Nephron (organoid): ENCODE data around the gene AMOTL1.

Experiments
- H3K27ac Mint-ChIP-seq, 3 experiments: 2 replicates each; pipeline ENCODE4 v1.8.0; 2020; ENCODE audit warnings: mixed read lengths in 3 of 3, mild to moderate bottlenecking in 2 of 3, moderate library complexity in 1 of 3
- H3K27me3 Mint-ChIP-seq: 2 replicates; pipeline ENCODE4 v1.8.0; 2021; ENCODE audit warnings: low read depth, mild to moderate bottlenecking, moderate library complexity, mixed read lengths
- H3K36me3 Mint-ChIP-seq: 2 replicates; pipeline ENCODE4 v1.8.0; 2020; ENCODE audit warnings: low read depth, mixed read lengths
- H3K4me1 Mint-ChIP-seq: 2 replicates; pipeline ENCODE4 v1.8.0; 2020; ENCODE audit warnings: mixed read lengths
- H3K4me3 Mint-ChIP-seq, 3 experiments: 2 replicates each; pipeline ENCODE4 v1.8.0; 2020; ENCODE audit warnings: mild to moderate bottlenecking in 3 of 3, mixed read lengths in 3 of 3, moderate library complexity in 2 of 3
- H3K9me3 Mint-ChIP-seq: 2 replicates; pipeline ENCODE4 v1.8.0; 2020; ENCODE audit warnings: mixed read lengths
- CTCF ChIP-seq, 3 experiments: fragments of 200-600 bp; sonication (generic); IDR thresholded peaks; one replicate each; pipeline ENCODE4 v1.5.0; 2021; ENCODE audit warnings: antibody characterized with exemption in 3 of 3; ENCODE audit not compliant: unreplicated experiment in 3 of 3

Gene AMOTL1

GRCh38 chr11:94727819-94728218 lies 40.3 kb upstream of the AMOTL1 start:
- Mint-ChIP-seq H3K9me3 (no peaks in the 10 kb centered on the region), H3K27ac (no peak overlapping the region), H3K4me3 (no peak overlapping the region), H3K36me3 (no peaks in the 10 kb centered on the region), H3K27me3 (no peaks in the 10 kb centered on the region), H3K4me1 (peaks cover 17% of the 10 kb centered on the region)
- TF ChIP-seq CTCF (IDR thresholded peaks at IDR 0.05; ENCODE audit: unreplicated experiment in 3 of 3), result no peak

DNA sequence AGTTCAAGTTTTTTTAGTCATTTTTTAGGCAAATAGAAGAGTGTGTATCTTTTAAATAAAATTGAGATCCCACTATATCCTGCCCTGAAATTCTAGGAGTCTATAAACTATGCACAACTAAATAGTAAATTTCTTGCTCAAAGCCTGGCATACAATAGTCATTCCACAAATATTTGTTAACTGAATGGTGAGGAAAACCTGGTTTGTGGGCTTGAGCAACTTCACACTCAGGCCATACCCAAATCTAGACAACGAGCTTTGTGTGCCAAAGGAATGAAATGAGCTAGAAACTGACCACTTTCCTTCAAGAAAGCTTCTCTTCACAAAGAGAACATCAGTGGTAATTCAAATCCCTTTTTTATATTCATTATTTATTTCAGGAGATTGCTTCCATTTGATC lies 39.6 kb upstream of the AMOTL1 start:
- Mint-ChIP-seq H3K27ac (no peak overlapping the region), H3K4me3 (no peak overlapping the region), H3K9me3 (no peaks in the 10 kb centered on the region), H3K27me3 (no peaks in the 10 kb centered on the region), H3K36me3 (no peaks in the 10 kb centered on the region), H3K4me1 (peaks cover 23% of the 10 kb centered on the region)
- no peak for TF ChIP-seq CTCF (IDR thresholded peaks at IDR 0.05; ENCODE audit: unreplicated experiment in 3 of 3)

- H3K9me3 Mint-ChIP-seq, result no peaks in the 10 kb centered on the region
- H3K36me3 Mint-ChIP-seq, result no peaks in the 10 kb centered on the region
- no peak overlapping the region for H3K27ac Mint-ChIP-seq
- no peak overlapping the region for H3K4me3 Mint-ChIP-seq
- H3K4me1 Mint-ChIP-seq, result peaks cover 24% of the 10 kb centered on the region
- H3K27me3 Mint-ChIP-seq, result no peaks in the 10 kb centered on the region
- TF ChIP-seq CTCF (IDR thresholded peaks at IDR 0.05; ENCODE audit: unreplicated experiment in 3 of 3), result no peak
Observed at GRCh38 chr11:94728966-94729751, 39.0 kb upstream of the AMOTL1 start.

DNA sequence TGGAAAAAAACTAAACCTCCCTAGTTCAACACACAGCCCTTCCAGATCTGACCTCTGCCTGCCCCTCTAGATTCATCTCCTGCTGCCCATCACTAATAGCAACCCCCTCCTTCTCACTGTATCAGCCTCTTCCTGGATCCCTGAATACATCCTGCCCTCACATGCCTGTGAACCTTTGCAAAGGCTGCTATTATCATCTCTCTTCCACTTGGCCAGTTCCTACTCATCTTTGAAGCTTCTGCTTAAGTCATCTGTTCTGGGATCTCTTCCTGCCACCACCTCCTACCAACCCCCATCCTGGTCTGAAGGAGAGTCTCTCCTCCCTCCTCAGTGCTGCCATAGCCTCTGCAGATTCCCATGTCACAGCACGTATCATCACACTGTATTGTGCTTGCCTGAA lies 38.0 kb upstream of the AMOTL1 start:
- H3K4me1 Mint-ChIP-seq, result peaks cover 24% of the 10 kb centered on the region
- H3K9me3 Mint-ChIP-seq, result no peaks in the 10 kb centered on the region
- no peaks in the 10 kb centered on the region for H3K36me3 Mint-ChIP-seq
- TF ChIP-seq CTCF (IDR thresholded peaks at IDR 0.05; ENCODE audit: unreplicated experiment in 3 of 3), result no peak
- no peak overlapping the region for H3K4me3 Mint-ChIP-seq
- H3K27me3 Mint-ChIP-seq, result peaks cover 4% of the 10 kb centered on the region
- no peak overlapping the region for H3K27ac Mint-ChIP-seq

DNA sequence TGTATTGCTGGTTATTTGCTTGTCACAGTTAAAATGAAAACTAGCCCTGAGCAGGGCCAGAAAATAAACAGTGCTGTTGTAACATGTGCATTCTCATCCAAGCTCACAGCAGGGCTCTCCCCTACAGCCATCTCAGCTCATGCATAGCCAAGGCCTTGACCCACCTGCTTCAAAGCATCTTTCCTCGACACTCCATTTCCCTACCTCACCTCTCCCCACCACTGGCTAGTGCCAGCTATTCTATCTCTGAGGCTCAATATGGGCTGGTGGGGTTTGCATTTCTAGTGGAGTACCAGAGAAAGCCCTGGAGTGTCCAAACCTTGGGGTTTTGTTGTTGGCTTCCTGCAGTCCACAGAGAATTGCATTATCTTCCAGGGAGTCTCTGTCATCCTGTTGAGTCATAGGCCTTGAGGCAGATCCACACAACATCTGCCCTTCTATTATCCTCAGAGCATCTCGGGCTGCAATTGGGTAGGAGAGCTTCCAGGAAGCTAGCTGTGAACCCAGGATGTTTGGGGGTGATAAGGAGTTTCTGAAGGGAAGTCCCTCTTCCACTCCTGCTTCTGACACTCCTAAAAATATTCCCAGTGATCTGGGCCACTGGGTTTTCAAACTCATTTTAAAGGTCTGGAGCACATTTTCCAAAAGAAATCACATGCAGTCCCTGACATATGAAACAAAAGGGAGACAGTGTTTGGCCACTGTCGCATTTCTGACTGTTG lies 36.1 kb upstream of the AMOTL1 start:
- Mint-ChIP-seq H3K27ac (peak overlapping the region in 1 of 3 experiments; percentile 55), H3K9me3 (no peaks in the 10 kb centered on the region), H3K4me3 (no peak overlapping the region), H3K4me1 (peaks cover 24% of the 10 kb centered on the region), H3K36me3 (no peaks in the 10 kb centered on the region), H3K27me3 (peaks cover 7% of the 10 kb centered on the region)
- TF ChIP-seq CTCF (IDR thresholded peaks at IDR 0.05; ENCODE audit: unreplicated experiment in 3 of 3), result no peak
